Dedifferentiated amniotic fluid mesenchymal stem cell (primary cell): ENCODE measurements around the gene CITED2.
"Not testable (repeated sequence)": the region's sequence is repeated elsewhere in the genome, so short reads cannot be mapped to it uniquely, and the experiment has no call there.

Source experiments
- DNase-seq: peaks from one replicate; pipeline ENCODE4 v3.0.0-alpha.2; 2016; ENCODE audit errors: extremely low spot score

The CITED2 gene

DNA sequence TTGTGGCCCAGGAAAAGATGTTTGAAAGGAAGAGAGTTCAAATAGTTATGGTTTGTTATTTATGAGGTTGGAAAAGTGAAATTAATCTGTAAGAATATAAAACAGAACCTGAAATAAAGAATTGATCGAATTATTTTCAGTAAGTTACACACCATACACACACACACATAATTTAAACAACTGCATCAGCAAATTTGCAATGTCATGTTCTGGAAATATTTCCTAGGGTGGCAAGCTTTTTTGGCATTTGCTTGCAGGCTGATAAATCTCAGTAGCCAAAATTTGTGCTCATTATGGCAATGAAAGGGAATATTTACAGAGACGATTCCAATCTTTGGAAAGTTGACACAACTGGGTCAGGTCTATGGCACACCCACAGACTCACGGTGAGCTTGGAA, 9.5 kb downstream of the CITED2 start:
- no peak for DNase-seq

DNA sequence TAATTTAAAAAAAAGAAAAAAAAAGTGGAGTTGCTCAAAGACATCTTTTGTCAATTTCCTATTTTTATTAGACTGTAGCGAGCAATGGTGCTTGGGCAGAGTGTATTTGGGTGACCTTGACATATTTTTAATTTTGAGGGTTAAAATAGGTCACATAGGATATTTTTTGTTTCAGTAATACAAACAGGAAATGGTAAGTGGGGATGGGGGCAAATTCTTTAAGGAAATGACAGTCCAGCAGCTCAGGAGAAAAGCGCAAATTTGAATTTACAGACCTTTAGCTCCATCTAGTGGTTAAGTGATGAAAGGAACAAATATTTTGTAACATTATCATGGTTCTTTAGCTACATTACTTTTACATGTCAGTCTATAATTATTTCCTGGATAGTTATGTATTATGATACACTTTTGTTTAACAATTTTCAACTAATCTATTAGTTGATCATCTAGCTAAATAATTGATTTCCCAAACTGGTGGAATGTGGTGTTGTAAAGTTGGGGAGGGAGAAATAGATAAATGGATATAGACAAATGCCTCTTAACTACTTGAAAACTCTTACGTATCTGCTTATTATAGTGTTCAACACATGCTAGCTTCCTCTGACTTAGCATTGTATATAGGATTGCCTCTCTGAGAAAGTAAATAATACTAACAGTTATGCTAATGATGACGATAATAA, 10.0 kb downstream of the CITED2 start:
- peak; percentile 61 for DNase-seq

DNA sequence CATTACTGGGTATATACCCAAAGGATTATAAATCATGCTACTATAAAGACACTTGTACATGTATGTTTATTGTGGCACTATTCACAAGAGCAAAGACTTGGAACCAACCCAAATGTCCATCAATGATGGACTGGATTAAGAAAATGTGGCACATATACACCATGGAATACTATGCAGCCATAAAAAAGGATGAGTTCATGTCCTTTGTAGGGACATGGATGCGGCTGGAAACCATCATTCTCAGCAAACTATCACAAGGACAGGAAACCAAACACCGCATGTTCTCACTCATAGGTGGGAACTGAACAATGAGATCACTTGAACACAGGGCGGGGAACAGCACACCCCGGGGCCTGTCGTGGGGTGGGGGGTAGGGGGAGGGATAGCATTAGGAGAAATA, 10.7 kb downstream of the CITED2 start:
- DNase-seq, result not testable (repeated sequence)

DNA sequence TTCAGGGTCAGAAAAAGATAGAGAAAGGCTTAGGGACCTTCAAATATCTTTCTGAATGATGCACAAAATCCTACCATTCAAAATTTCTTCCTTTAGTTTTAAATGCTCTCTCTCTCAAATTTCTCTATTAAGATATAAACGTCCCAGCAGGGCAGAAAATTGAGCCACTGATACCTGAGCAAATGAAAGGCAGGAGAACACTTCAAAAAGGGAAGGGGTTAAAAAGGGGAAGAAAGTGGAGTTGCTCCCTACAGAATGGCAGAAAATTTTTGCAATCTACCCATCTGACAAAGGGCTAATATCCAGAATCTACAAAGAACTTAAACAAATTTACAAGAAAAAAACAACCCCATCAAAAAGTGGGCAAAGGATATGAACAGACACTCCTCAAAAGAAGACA, 11.3 kb downstream of the CITED2 start:
- DNase-seq, result not testable (repeated sequence)

DNA sequence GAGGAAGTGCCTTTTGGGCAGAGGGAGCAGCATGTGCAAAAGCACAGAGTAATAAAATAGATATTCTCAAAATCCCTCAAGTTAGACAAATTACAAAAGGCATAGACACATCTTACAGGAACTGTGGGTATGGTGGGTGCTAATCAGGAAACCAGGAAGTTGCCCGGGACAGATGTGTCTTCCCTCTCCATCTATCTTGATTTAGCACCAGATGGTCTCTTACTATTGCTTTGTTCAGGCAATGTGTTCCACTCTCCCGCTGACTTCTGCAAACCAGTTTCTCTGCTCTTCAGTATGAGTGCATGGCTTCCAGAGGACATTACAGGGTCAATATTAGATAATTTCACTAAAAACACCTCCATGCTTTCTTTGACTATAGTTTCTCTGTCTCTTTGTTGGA, 13.2 kb downstream of the CITED2 start:
- no peak for DNase-seq

DNA sequence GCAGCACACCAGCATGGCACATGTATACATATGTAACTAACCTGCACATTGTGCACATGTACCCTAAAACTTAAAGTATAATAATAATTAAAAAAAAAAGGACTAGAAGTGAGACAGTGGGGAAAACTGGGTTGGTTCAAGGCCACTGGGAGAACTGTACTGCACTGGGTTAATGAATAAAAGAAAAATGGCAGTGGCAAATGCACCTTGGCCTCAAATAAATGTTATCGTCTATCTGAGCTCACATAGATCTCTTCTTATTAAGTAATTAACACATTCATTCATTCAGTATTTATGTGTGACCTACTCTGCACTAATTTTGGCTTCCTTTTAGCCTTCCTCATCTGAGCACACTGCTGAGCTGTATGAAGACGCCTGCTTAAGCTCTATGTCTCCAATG, 17.5 kb downstream of the CITED2 start:
- no peak for DNase-seq

DNA sequence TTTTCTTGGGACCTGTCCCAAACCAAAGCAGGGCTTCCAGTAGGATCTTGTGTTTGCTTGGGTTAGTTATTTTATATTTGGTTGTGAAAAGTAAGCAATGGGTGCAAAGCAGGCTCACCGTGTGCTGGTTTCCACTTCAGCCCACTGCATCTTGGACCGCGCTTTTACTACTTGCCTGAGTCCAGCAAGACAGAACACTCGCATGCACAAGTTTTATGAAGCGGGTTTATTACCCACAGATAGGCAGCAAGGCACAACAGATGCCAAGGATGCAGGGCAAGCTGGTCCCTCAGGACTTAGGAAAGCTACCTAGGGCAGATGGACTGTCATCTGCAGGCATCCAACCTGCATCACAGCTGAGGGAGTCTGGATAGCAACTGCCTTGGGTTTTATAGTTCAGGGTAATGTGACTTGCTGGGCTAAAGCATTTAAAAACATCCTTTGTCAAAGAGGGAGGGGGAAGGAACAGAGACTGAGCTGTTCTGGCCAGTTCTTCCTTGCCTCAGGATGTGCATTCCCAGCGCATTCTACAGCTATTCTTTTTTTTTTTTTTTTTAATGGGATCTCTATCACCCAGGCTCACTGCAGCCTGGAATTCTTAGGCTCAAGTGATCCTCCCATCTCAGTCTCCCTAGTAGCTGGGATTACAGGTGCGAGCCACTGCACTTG, 18.5 kb downstream of the CITED2 start:
- no peak for DNase-seq

DNA sequence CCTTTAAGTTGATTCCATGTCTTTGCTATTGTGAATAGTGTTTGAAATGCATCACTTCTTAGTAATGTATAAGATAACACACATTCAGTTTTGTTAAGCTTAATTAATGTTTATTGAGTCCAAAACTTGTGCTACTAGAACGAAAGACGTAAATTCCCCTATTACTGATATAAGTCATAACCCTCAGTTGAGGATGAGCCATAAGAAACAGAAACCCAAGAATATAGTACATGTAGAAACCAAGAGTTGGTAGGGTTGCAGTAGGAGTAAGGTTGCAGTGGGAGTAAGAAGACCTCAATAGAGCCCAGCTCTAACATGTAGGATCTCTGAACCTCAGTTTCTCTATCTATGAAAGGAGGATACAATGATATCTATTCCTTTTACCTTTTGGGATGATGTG, 19.3 kb downstream of the CITED2 start:
- DNase-seq, result no peak

DNA sequence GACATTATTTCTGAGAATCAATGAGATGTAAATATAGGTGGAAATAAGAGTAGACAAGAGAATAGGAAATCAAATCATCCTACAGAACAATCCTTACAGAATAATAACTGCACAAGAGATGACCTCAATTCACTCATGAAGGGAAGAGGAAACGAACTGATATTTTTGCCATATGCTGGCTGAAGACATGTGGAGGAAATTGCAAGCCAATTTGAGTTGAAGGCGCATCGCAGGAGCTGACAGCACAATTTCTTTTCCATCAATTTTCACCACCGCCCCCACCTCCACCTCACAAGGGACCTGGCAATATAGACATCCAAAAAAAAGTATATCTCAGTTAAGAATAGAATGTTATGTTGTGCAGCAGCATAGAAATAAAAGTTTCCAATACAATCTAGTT, 20.3 kb downstream of the CITED2 start:
- DNase-seq, result no peak

DNA sequence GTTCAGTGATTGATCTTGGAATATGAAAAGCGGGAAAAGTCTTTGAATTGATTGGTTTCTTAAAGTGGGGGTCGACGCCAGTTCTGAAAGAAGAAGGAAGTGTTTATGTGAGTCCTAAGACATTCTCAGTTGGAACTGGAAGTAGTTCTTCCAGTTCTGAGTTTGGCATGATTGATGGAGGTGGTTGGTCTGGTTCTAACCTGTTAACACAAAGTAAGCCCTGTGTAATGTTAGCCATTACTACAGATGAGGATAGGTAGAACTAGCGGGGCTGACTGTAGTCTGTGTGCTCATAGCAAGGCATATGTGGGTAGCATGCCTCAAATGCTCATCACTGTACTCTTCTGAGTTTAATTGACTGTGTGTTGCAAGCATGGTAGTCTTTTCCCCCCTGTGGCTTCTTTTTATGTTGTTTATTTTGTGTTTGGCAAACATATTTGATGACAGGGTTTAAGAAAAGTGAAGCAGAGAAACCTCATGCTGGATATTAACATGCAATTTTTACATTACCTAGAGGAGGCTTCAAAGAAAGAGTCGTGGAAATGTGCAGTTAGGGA, 24.9 kb downstream of the CITED2 start:
- no peak for DNase-seq

DNA sequence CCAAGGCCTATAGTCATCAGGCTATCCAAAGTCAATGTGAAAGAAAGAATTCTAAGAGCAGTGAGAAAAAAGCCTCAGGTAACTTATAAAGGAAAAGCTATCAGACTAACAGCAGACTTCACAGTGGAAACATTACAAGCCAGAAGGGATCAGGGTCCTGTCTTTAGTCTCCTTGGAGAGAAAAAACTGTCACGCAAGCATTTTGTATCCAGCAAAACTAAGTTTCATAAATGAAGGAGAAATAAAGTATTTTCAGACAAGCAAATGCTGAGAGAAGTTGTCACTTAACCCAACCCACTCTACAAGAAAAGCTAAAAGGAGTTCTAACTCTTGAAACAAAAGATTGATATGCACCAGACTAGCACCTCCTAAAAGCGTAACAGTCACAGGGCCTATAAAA, 28.1 kb downstream of the CITED2 start:
- no peak for DNase-seq

DNA sequence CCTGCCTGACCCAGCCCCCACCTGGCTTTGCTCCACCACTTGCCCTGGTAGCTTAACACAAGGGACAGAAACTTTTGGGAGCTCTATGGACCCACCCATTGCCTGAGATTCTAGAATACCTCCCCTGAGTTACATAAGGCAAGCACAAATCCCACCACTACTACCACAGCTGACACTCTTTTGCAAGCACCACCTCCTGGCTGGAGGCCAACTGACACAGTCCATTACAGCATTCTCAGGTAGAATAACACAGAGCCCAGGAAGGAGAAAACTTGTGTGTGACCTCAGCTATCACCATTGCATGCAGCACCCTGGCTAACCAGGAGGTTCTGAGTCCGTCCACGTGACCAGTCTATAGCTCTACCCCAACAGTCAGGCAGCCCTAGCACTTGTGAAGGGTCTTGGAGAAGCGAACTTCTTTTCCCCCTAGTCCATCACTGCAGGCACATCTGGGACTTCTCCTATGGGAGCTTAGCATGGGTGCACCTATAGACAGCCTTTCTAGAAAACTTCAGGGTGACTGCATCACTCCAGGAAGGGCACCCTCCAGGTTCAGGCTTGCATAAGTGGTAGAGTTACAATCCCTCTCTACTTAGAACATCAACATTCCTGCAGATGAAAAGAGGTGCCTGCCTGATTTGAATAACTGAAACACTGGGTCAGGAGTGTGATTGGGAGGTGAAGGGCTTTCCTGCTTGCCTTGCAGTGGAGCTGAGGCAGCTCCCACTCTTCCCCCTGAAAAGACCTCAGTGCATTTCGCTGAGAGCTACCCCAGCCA, 30.1 kb downstream of the CITED2 start:
- DNase-seq, result no peak

DNA sequence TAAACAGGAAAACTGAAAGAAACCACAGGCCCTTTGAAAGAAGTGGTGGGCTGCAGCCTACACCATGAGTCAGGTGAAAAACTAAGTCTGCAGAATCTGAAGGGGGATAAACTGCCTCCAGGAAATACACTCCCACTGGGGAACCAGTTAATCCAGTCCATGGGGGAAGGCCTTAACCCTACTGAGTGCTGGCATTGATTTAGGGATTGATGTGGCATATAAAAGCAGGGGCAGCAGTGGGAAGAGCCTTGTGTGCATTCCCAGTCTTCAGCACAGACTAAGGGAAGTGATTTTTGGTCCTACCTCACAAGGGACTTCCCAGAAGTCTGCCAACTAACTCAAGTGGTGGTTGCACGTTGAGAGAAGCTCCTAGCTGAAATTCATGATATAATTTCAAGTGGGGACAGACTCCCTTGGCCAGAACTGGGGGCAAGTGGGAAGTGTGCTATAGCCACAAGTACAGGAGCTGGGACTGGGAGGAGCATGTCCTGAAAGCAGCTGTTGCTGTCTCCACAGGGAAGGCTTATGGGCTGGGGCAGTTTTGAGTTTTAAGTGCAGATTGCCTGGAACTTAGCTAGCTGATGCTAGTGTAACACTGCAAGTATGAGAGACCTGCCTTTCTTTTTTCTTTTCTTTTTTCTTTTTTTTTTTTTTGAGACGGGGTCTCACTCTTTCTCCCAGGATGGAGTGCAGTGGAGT, 31.2 kb downstream of the CITED2 start:
- no peak for DNase-seq

DNA sequence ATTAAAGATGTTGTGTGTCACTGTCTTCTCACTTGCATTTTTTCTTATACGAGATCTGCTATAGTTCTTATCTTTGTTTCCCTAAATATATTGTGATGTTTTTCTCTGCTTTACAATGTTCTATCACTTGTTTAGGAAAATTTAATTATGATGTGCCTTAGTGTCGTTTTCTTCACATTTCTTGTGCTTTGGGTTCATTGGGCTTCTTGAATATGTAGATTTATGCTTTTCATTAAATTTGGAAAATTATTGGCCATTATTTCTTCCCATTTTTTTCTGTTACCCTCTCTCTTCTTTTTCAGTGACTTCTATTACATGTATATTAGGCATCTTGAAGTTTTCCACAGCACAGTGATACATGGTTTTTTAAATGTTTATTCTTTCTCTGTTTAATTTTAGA, 33.4 kb downstream of the CITED2 start:
- DNase-seq, result no peak

DNA sequence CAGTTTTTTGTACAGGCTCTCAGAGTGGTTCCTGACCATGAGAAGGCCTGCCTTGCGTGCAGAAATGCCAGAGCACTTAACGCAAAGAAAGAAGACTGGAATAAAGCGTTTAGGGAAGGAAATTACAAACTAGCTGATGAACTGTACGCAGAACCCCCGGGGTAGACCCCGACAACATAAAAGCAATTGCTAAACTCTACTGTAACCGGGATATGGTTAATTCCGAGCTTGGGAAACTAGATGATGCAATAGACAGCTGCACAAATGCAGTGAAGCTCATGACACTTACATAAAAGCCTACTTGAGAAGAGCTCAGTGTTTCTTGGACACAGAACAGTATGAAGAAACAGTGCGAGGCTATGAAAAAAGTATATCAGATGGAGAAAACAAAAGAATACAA, 35.7 kb downstream of the CITED2 start:
- DNase-seq, result no peak

DNA sequence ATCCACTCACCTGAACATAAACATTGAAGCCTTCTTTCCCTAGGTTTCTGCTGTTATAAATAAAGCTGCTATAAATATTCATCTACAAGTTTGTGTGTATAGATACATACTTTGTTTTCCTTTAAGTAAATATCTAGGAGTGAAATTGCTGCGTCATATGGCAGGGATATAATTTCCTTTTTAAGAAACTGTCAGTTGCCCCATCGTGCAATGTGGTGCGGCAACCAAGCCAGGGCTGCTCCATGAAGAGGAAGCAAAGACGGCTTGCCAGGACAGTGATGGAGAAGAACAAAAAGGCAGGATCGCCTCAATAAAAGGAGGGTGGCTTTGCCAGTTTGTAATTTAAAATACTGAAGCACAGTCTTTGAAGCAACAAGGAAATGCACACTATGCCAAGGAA, 36.6 kb downstream of the CITED2 start:
- no peak for DNase-seq

DNA sequence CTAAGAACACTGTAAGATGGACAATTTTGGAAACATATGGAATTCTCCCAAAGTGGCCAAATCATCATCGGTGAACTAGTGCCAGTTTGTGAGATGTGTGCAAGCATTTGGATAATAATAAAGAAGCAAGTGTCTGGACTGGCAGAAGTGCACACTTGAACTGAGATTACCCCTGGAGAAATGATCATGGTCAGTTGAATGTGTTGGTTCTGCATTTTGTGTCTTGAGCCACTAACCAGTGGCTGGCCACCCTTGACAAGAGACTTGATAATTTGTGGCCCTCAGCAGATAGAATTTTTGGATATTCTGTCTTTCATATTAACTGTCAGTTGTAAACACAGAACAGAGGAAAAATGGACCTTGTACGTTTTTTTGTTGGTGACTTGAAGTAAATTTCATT, 37.4 kb downstream of the CITED2 start:
- no peak for DNase-seq

DNA sequence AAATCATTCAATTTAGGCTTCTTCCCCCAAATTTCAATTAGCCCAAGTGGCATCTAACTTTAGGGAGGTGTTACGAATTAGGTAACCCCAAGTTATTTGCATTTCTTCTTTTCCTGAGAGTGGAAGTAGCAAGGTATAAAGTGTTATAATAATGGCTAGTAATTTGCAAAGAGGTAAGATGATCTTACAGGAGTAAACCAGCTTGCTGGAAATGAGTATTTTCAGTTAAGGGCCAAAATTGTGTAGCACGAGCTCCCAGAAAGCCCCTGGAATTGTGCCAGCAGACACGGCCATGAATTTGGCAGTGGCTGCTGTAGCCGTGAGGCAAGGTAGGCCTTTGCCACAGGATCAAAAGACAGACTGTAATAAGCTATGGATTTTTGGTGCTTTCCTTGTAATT, 38.0 kb downstream of the CITED2 start:
- no peak for DNase-seq

DNA sequence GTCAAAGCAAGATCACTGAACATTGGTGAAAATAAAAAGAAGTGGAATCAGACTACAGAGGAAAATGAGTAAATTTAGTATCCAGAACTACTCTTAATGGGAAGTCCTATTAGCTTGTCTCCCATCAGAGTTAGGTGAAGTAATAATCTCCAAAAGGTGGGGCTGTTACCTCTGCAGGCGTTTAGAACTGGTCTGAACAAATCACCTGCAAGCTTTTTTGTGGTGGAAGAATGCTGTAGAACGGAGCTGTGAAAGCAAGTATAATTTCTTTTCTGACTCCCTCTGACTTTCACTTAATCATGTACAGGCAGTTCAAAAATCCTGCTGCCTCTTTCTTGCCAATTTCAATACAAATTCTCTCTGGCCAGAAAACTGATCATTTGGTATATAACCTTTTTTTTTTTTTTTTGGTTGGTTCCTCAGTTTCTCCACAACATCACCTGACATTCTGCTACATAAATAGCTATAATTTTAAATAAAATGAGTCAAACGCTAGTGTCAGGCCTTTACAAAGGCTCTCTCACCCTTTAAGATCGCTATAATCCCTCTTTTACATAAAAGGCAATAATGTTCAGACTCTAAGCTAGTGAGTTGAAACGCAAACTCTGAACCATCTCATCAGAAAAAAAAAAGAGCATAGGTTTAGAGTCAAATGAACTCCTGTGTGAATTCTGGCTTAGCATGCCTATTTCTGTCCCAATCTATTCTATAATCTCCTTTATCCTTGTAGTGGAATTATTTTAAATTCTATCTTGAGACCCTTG, 38.8 kb downstream of the CITED2 start:
- no peak for DNase-seq

DNA sequence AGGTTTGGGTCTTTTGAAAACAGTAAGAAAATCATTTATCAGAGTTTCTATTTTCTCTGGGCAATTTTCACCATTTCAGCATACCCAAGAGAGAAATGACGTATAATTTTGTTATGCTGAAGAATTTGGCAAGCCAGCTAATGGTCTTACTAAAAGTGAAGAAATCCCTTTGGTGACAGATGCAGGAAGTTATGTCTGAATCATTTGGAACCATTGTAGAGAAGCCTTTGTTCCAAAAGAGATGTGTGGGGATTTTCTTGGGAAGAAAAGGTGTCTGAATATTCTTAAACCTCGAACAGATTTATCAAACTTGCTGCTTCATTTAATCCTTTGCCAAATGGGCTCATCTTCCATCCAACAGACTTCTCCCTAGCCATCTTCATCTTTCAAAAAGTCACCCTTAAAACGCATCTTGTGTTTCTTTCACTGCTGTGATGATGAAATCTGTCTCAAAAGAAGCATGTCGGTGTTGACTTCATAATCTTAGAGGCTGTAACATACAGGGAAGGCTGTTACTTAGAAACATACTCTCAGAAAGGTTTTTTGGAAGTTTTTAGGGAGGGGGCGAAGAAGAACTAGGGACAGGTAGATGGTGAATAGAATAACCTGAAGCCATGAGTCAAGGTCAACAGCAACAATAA, 39.5 kb downstream of the CITED2 start:
- DNase-seq, result peak; percentile 87
